ENCODE results near the gene CFAP47. TPM values are rescaled to one million over a fixed set of nuclear protein-coding genes. Genes with fewer than 3 reads are reported as not detected.

Gene CFAP47
- total RNA-seq, 1 donor from 2014 or later = not detected

DNA sequence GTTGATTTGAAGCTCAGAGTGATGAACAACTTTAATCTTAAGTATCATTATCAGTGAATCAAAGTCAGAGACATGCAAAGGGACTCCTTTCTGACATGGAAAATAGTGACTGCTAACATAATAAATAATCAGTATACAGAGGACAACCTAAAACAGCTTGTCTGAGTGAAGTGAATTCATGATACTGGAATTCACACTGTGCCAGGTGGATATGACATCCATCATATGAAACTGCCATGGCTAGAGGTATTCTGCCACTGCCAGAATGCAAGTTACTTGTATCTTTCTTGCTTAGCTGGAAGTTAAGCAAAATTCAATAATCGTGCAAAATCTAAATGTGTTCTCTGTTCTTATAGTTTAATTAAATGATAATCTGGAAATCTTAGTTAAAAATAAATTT is 429.0 kb downstream of the CFAP47 start:
- no peak for DNase-seq
- no peak overlapping the region for H3K27ac ChIP-seq (replicated peaks)
- no peaks in the 10 kb centered on the region for H3K36me3 ChIP-seq
- intact Hi-C loops (cut with micrococcal nuclease) = no loop called here
- TF ChIP-seq, protein P1, sequence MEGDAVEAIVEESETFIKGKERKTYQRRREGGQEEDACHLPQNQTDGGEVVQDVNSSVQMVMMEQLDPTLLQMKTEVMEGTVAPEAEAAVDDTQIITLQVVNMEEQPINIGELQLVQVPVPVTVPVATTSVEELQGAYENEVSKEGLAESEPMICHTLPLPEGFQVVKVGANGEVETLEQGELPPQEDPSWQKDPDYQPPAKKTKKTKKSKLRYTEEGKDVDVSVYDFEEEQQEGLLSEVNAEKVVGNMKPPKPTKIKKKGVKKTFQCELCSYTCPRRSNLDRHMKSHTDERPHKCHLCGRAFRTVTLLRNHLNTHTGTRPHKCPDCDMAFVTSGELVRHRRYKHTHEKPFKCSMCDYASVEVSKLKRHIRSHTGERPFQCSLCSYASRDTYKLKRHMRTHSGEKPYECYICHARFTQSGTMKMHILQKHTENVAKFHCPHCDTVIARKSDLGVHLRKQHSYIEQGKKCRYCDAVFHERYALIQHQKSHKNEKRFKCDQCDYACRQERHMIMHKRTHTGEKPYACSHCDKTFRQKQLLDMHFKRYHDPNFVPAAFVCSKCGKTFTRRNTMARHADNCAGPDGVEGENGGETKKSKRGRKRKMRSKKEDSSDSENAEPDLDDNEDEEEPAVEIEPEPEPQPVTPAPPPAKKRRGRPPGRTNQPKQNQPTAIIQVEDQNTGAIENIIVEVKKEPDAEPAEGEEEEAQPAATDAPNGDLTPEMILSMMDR (IDR thresholded peaks at IDR 0.05; ENCODE audit: borderline replicate concordance) = no peak
- no peak overlapping the region for H3K4me3 ChIP-seq
- no peaks in the 10 kb centered on the region for H3K4me1 ChIP-seq
- no peaks in the 10 kb centered on the region for H3K27me3 ChIP-seq (ENCODE audit: low read depth)
- no peaks in the 10 kb centered on the region for H3K9me3 ChIP-seq (replicated peaks)

- Histone ChIP-seq H3K27me3 (ENCODE audit: low read depth) (no peaks in the 10 kb centered on the region), H3K36me3 (no peaks in the 10 kb centered on the region), H3K9me3 (replicated peaks) (peaks cover 15% of the 10 kb centered on the region), H3K27ac (replicated peaks) (no peak overlapping the region), H3K4me3 (no peak overlapping the region), H3K4me1 (no peaks in the 10 kb centered on the region)
- TF ChIP-seq, protein P1 (IDR thresholded peaks at IDR 0.05; ENCODE audit: borderline replicate concordance) = no peak
- no peak for DNase-seq
- intact Hi-C loops (cut with micrococcal nuclease) = no loop called here
Measured at GRCh38 chrX:36357855-36358254, 438.3 kb downstream of the CFAP47 start.

GRCh38 chrX:36364262-36364661 is 444.7 kb downstream of the CFAP47 start:
- Histone ChIP-seq H3K27ac (replicated peaks) (no peak overlapping the region), H3K4me1 (no peaks in the 10 kb centered on the region)
- intact Hi-C loops (cut with micrococcal nuclease) = no loop called here

GRCh38 chrX:36383495-36383894 is 464.0 kb downstream of the CFAP47 start:
- intact Hi-C loops (cut with micrococcal nuclease) = no loop called here

More at GRCh38 chrX:36364262-36364661, 444.7 kb downstream of the CFAP47 start:
- H3K36me3 ChIP-seq = no peaks in the 10 kb centered on the region
- DNase-seq = no peak
- no peak overlapping the region for H3K4me3 ChIP-seq
- no peaks in the 10 kb centered on the region for H3K27me3 ChIP-seq (ENCODE audit: low read depth)
- TF ChIP-seq, protein P1 (IDR thresholded peaks at IDR 0.05; ENCODE audit: borderline replicate concordance) = no peak
- H3K9me3 ChIP-seq (replicated peaks) = peaks cover 15% of the 10 kb centered on the region

GRCh38 chrX:36388901-36389300 is 469.4 kb downstream of the CFAP47 start:
- TF ChIP-seq, protein P1 (IDR thresholded peaks at IDR 0.05; ENCODE audit: borderline replicate concordance) = no peak
- Histone ChIP-seq H3K4me1 (no peaks in the 10 kb centered on the region), H3K27ac (replicated peaks) (no peak overlapping the region), H3K36me3 (no peaks in the 10 kb centered on the region), H3K4me3 (no peak overlapping the region), H3K9me3 (replicated peaks) (no peaks in the 10 kb centered on the region), H3K27me3 (ENCODE audit: low read depth) (no peaks in the 10 kb centered on the region)
- no peak for DNase-seq
- intact Hi-C loops (cut with micrococcal nuclease) = no loop called here

More at GRCh38 chrX:36383495-36383894, 464.0 kb downstream of the CFAP47 start:
- TF ChIP-seq, protein P1 (IDR thresholded peaks at IDR 0.05; ENCODE audit: borderline replicate concordance) = no peak
- Histone ChIP-seq H3K4me1 (no peaks in the 10 kb centered on the region), H3K36me3 (no peaks in the 10 kb centered on the region), H3K27ac (replicated peaks) (no peak overlapping the region), H3K9me3 (replicated peaks) (no peaks in the 10 kb centered on the region), H3K27me3 (ENCODE audit: low read depth) (no peaks in the 10 kb centered on the region), H3K4me3 (no peak overlapping the region)
- no peak for DNase-seq

Data from left ventricle myocardium inferior (tissue), 1 donor.